ENCODE measurements around the gene GSTO2.

GSTO2 gene

GRCh38 chr10:104337985-104338735 lies 69.2 kb downstream of the GSTO2 start, which contains the start of gene ITPRIP:
ITPRIP (minus strand) TSS chr10:104338465; CDS start chr10:104316051, 22,414 bp downstream.
- TF ChIP-seq GATA3 (IDR thresholded peaks at IDR 0.05; ENCODE audit: low read depth, low read length): no peak
- TF ChIP-seq GATA2 (IDR thresholded peaks at IDR 0.05; ENCODE audit: low read depth, low read length): no peak

- no peak for TF ChIP-seq GATA2 (IDR thresholded peaks at IDR 0.05; ENCODE audit: low read depth, low read length)
- no peak for TF ChIP-seq GATA3 (IDR thresholded peaks at IDR 0.05; ENCODE audit: low read depth, low read length)
Observed at GRCh38 chr10:104339469-104340110, 70.6 kb downstream of the GSTO2 start.

- no peak for TF ChIP-seq GATA3 (IDR thresholded peaks at IDR 0.05; ENCODE audit: low read depth, low read length)
- no peak for TF ChIP-seq GATA2 (IDR thresholded peaks at IDR 0.05; ENCODE audit: low read depth, low read length)
Observed at GRCh38 chr10:104340111-104340526, 71.1 kb downstream of the GSTO2 start.

- TF ChIP-seq GATA2 (IDR thresholded peaks at IDR 0.05; ENCODE audit: low read depth, low read length) (no peak), GATA3 (IDR thresholded peaks at IDR 0.05; ENCODE audit: low read depth, low read length) (no peak)
Observed at GRCh38 chr10:104340641-104341040, 71.7 kb downstream of the GSTO2 start.

- TF ChIP-seq GATA2 (IDR thresholded peaks at IDR 0.05; ENCODE audit: low read depth, low read length) (no peak), GATA3 (IDR thresholded peaks at IDR 0.05; ENCODE audit: low read depth, low read length) (no peak)
Observed at GRCh38 chr10:104342941-104343411, 74.0 kb downstream of the GSTO2 start.

GRCh38 chr10:104344219-104344618 lies 75.2 kb downstream of the GSTO2 start:
- no peak for TF ChIP-seq GATA2 (IDR thresholded peaks at IDR 0.05; ENCODE audit: low read depth, low read length)
- TF ChIP-seq GATA3 (IDR thresholded peaks at IDR 0.05; ENCODE audit: low read depth, low read length): no peak

GRCh38 chr10:104345515-104345914 lies 76.5 kb downstream of the GSTO2 start:
- TF ChIP-seq GATA3 (IDR thresholded peaks at IDR 0.05; ENCODE audit: low read depth, low read length) (no peak), GATA2 (IDR thresholded peaks at IDR 0.05; ENCODE audit: low read depth, low read length) (no peak)

GRCh38 chr10:104345941-104346340 lies 77.0 kb downstream of the GSTO2 start:
- TF ChIP-seq GATA3 (IDR thresholded peaks at IDR 0.05; ENCODE audit: low read depth, low read length) (no peak), GATA2 (IDR thresholded peaks at IDR 0.05; ENCODE audit: low read depth, low read length) (no peak)

- TF ChIP-seq GATA2 (IDR thresholded peaks at IDR 0.05; ENCODE audit: low read depth, low read length): no peak
- no peak for TF ChIP-seq GATA3 (IDR thresholded peaks at IDR 0.05; ENCODE audit: low read depth, low read length)
Observed at GRCh38 chr10:104347295-104348045, 78.5 kb downstream of the GSTO2 start.

- TF ChIP-seq GATA3 (IDR thresholded peaks at IDR 0.05; ENCODE audit: low read depth, low read length) (no peak), GATA2 (IDR thresholded peaks at IDR 0.05; ENCODE audit: low read depth, low read length) (no peak)
Observed at GRCh38 chr10:104348601-104349000, 79.6 kb downstream of the GSTO2 start.

- TF ChIP-seq GATA3 (IDR thresholded peaks at IDR 0.05; ENCODE audit: low read depth, low read length) (no peak), GATA2 (IDR thresholded peaks at IDR 0.05; ENCODE audit: low read depth, low read length) (no peak)
Observed at GRCh38 chr10:104349623-104350126, 80.7 kb downstream of the GSTO2 start.

- no peak for TF ChIP-seq GATA2 (IDR thresholded peaks at IDR 0.05; ENCODE audit: low read depth, low read length)
- TF ChIP-seq GATA3 (IDR thresholded peaks at IDR 0.05; ENCODE audit: low read depth, low read length): no peak
Observed at GRCh38 chr10:104350127-104350635, 81.2 kb downstream of the GSTO2 start.

GRCh38 chr10:104351061-104351702 lies 82.2 kb downstream of the GSTO2 start:
- TF ChIP-seq GATA3 (IDR thresholded peaks at IDR 0.05; ENCODE audit: low read depth, low read length) (no peak), GATA2 (IDR thresholded peaks at IDR 0.05; ENCODE audit: low read depth, low read length) (no peak)
